Stimulated activated CD8-positive, alpha-beta memory T cell treated with anti-CD3 and anti-CD28 coated beads, Interleukin-4, amount 100 ng/mL, for 24 hours (primary cell): ENCODE results near the gene DYNC1I2.

Experiments
- DNase-seq: peaks from one replicate; pipeline ENCODE4 v3.0.0-alpha.2; 2020; ENCODE audit warnings: low read depth

DYNC1I2 gene

GRCh38 chr2:171778515-171778914, 91.2 kb downstream of the DYNC1I2 start:
- DNase-seq, result no peak

GRCh38 chr2:171785450-171785849, 98.2 kb downstream of the DYNC1I2 start:
- DNase-seq, result no peak

GRCh38 chr2:171787333-171788072, 100.2 kb downstream of the DYNC1I2 start:
- DNase-seq, result no peak

- DNase-seq, result no peak
Observed at GRCh38 chr2:171788316-171788993, 101.2 kb downstream of the DYNC1I2 start.

- DNase-seq, result no peak
Observed at GRCh38 chr2:171789956-171790355, 102.7 kb downstream of the DYNC1I2 start.

GRCh38 chr2:171791361-171791760, 104.1 kb downstream of the DYNC1I2 start:
- DNase-seq, result no peak

GRCh38 chr2:171792157-171792556, 104.9 kb downstream of the DYNC1I2 start:
- no peak for DNase-seq

- DNase-seq, result no peak
Observed at GRCh38 chr2:171792886-171793580, 105.8 kb downstream of the DYNC1I2 start.

GRCh38 chr2:171793691-171794678, 106.7 kb downstream of the DYNC1I2 start:
- no peak for DNase-seq

- no peak for DNase-seq
Observed at GRCh38 chr2:171794918-171795317, 107.6 kb downstream of the DYNC1I2 start.
